Skin epidermis (tissue), 12 donors: ENCODE measurements around the gene ZSCAN32.

Source experiments
- H3K27ac ChIP-seq, 21 experiments: fragments of 200-600 bp; sonication (generic) in 11 of 21; one replicate each; pipeline ENCODE4 v1.5.0; 2020; ENCODE audit warnings: mild to moderate bottlenecking in 3 of 21, inconsistent platforms in 2 of 21, moderate library complexity in 2 of 21
- H3K4me3 ChIP-seq, 7 experiments: fragments of 200-600 bp; sonication (generic) in 2 of 7; one replicate each; pipeline ENCODE4 v1.5.0; 2020; ENCODE audit warnings: inconsistent platforms in 2 of 7, mild to moderate bottlenecking in 2 of 7, moderate library complexity in 1 of 7

Gene ZSCAN32

DNA sequence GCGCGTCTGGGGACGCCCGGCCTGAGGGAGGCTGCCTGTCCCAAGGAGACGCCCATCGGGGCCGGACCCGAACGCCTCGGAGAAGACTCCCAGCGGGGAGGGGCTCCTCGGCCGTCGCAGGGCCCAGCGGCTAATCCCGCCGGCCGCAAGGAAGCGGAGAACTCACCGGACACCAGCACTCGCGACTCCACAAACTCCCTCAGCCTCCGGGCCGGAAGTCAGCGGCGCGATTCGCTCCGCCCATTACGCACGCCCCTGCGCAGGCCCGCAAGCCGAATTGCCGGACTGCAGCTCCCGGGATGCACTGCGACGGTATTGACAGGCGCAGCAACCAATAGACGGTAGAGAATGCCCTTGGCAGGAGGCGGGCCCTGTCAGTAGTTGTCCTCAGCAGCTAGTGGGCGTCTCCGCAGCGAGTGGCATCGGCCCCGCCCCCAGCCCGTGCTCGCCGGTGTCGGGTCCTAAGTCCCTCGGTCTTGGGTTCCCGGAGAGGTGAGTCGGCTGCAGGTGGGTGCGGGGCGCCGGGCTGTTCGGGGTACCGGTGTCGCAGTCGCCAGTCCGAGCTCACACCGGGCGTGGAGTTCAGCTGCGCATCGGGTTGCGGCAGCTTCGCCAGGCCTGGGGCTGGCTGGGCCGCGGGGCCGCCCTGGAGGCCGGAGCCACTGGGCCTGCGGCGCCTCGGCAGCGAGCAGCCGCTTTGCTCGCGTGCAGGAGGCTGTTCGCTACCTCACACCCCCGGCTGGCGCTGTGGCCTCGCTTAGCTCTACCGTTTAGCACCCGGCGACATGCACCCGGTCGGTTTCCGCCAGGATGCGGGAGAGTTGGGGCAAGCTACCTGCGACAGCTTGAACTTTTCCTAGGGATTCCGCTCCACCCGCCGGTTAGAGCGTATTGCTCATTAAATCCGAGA is at the start of gene ZSCAN32, which contains the start of gene ZNF174:
Gene ZSCAN32, minus strand, starts transcription at position 226 of the 910 bp plus-strand sequence. CDS start 3,447 bp downstream, outside the sequence.
Gene ZNF174, plus strand, starts transcription at position 437 of the 910 bp plus-strand sequence. CDS start 790 bp downstream, outside the sequence.
- Histone ChIP-seq H3K4me3 (peak within 1 kb of the TSS; percentile 72 to 93 (median 87)), H3K27ac (peak within 1 kb of the TSS; percentile 16 to 96 (median 88))

GRCh38 chr16:3444032-3444388 is 43.2 kb upstream of the ZSCAN32 start:
- Histone ChIP-seq H3K27ac (peak overlapping the region in 19 of 21 experiments; percentile 36 to 86 (median 74)), H3K4me3 (peak overlapping the region; percentile 48 to 60 (median 56))

DNA sequence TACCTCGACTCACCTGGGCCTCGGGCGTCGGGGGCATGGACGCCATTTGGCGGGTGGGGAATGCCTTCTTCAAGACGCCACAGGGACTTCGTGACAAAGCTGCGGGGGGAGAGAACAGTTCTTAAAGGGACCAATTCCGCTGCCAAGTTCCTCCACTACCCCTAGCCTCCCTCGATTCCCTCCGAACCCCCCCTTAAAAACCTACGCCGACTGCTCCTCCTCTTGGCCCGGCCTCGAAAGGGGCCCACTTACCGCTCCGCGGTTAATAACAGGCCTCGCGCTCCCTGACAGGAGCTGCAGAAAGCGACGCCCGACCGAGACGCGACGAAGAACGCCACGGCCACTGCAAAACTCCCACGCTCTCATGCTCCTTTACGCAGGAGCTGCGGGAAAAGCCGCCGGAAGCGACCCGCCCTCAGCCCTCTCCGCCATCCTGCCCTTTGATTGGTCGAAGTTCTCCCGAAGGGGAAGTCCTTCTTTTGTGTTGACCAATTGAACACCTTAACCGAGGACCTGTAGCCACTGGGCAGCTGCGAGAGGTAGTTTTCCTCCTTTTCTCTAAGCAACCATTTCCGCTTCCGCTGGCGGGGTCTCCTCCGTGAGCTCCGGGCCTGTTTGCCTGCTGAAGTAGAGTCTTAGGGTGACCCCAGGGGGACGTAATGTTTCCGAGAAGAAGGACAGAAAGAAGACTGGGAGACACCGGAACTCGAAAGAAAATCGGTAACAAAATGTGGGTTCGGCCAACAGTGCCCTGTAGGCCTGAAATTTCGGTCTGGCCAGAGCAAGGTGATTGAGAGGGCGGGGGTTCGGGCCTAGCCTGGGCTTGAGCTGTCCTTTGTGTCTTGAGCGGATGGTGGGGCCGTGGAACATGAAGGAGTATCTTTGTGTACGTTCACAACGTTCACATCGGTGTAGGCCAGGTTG is 42.6 kb upstream of the ZSCAN32 start, which contains the start of the genes NAA60 and ZNF597:
Gene NAA60, plus strand, starts transcription at position 573 of the 924 bp plus-strand sequence. CDS start 32,548 bp downstream, outside the sequence.
Gene ZNF597, minus strand, starts transcription at position 397 of the 924 bp plus-strand sequence. Its CDS starts 351 bp downstream, at position 46.
- Histone ChIP-seq H3K27ac (peak within 1 kb of the TSS; percentile 19 to 86 (median 73)), H3K4me3 (peak within 1 kb of the TSS; percentile 48 to 60 (median 56))

GRCh38 chr16:3439637-3440036 is 38.8 kb upstream of the ZSCAN32 start:
- Histone ChIP-seq H3K4me3 (no peak overlapping the region), H3K27ac (no peak overlapping the region)

DNA sequence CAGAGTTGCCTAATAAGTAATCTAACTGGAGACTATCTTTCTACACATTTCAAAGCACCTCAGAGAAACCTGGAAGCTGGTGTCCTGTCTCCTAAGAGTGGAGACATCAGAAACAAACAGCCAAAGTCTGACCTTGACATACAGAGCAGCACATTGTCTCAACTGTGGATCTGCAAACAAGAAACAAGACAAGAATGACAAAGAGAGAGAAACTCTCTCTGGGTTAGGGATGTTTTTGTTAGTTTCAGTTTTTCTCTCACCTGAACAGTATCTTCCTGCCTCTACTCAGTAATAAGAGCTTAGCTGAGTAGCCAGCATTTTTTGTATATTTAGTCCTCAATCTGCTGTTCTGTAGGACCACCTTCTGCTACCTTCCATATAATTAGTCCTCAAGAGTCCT is 33.6 kb upstream of the ZSCAN32 start:
- Histone ChIP-seq H3K27ac (no peak overlapping the region), H3K4me3 (no peak overlapping the region)

GRCh38 chr16:3431779-3432219 is 31.0 kb upstream of the ZSCAN32 start:
- no peak overlapping the region for H3K27ac ChIP-seq
- no peak overlapping the region for H3K4me3 ChIP-seq

GRCh38 chr16:3413730-3414379 is 13.1 kb upstream of the ZSCAN32 start:
- H3K4me3 ChIP-seq, result no peak overlapping the region

DNA sequence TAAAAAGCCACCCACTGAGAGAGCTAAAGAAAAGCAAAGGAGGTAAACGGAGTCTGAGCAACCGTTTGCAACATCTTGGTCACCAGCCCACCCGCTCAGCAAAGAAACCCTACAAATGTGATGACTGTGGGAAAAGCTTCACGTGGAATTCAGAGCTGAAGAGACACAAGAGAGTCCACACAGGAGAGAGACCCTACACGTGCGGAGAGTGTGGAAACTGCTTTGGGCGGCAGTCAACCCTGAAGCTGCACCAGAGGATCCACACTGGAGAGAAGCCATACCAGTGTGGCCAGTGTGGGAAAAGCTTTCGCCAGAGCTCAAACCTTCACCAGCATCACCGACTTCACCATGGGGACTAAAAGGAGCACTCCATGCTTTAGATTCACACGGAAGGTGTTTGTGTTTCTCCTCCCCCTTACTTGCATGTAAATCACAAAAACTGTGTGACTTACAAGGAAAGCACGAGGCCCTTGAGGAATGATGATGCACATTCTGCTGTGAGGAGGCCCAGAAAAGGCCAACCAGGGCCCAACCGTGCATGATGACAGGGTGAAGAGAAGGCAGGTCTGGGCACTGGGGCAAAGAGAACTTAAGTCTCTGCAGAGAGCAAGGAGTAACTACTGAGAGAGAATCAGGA is 7.9 kb upstream of the ZSCAN32 start:
- H3K27ac ChIP-seq, result no peak overlapping the region
- H3K4me3 ChIP-seq, result no peak overlapping the region

More at GRCh38 chr16:3413730-3414379, 13.1 kb upstream of the ZSCAN32 start:
- H3K27ac ChIP-seq, result no peak overlapping the region

DNA sequence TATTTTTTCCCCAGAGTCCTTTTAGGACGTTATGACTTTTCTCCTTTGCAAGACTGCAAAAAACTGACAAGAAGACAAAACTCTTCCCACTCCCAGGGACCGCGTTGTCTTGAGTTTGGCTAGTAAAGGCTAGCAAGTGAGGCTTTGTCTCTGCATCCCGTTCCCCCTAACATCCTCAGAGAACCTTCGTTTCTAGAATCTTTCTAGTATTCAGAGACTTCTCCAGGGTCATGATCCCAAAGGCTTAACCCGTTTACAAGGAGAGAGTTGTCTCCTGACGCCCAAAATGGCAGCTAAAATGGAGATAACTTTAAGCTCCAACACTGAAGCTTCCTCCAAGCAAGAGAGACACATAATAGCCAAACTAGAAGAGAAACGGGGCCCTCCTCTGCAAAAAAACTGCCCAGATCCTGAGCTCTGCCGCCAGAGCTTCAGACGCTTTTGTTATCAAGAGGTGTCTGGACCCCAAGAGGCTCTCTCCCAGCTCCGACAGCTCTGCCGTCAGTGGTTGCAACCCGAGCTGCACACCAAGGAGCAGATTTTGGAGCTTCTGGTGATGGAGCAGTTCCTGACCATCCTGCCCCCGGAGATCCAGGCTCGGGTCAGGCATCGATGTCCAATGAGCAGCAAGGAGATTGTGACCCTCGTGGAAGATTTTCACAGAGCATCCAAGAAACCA is 1.1 kb upstream of the ZSCAN32 start:
- peak overlapping the region; percentile 16 to 93 (median 86) for H3K27ac ChIP-seq
- H3K4me3 ChIP-seq, result peak overlapping the region; percentile 72 to 93 (median 87)

DNA sequence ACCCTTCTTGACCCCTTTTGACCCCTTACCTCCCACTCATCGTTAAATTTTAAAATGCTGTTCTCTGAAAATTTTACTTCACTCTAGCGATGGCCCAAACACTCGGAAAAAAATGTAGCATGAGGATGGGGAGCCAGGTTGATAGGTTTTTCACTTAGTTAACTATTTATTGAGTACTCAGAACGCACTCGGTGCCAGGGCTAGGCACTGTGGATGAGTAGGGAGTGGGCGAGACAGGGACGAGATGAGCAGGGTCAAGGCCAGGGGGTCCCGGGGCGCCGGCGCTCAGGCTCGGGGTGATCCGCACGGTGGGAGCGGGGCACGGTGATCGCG is 392 bp downstream of the ZSCAN32 start:
- Histone ChIP-seq H3K27ac (peak overlapping the region; percentile 10 to 96 (median 88)), H3K4me3 (peak overlapping the region; percentile 72 to 93 (median 87))

GRCh38 chr16:3389663-3390338 is 11.0 kb downstream of the ZSCAN32 start:
- Histone ChIP-seq H3K4me3 (no peak overlapping the region), H3K27ac (no peak overlapping the region)

GRCh38 chr16:3388325-3388724 is 12.5 kb downstream of the ZSCAN32 start:
- no peak overlapping the region for H3K27ac ChIP-seq
- no peak overlapping the region for H3K4me3 ChIP-seq

- H3K27ac ChIP-seq, result no peak overlapping the region
- no peak overlapping the region for H3K4me3 ChIP-seq
Measured at GRCh38 chr16:3383045-3383448, 17.8 kb downstream of the ZSCAN32 start.

DNA sequence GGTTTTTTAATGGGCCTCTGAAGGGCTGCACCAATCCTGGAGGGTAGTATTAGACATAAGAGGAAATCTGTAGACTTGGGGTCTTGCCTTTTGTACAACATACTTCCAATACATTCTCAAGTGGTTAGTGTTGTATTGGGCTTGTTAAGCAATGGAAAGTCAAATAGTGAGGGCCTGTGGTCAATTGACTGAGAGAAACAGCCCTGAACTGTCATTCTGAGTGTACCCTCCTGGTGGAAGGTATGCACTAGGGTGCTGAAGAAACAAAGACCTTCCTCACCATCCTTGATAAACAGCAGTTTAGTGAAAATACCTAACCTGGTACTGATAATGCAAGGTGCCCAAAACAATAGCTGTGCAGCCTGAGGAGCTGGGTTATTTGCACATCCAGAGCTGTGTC is 22.9 kb downstream of the ZSCAN32 start:
- H3K4me3 ChIP-seq, result no peak overlapping the region
- no peak overlapping the region for H3K27ac ChIP-seq

DNA sequence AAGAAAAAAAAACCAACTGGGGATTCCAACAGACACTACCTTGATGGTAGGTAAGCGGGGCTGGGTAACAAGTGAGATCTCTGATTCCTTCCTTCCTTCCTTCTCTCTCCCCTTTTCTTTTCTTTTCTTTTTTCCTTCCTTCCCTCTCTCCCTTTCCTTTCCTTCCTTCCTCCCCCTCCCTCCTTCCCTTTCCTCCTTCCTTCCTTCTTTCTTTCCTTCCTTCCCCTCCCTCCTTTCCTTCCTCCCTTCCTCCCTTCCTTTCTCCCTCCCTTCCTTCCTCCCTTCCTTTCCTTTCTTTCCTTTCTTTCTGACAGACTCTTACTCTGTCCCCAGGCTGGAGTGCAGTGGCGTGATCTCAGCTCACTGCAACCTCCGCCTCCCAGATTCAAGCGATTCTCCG is 25.1 kb downstream of the ZSCAN32 start:
- no peak overlapping the region for H3K4me3 ChIP-seq
- no peak overlapping the region for H3K27ac ChIP-seq

DNA sequence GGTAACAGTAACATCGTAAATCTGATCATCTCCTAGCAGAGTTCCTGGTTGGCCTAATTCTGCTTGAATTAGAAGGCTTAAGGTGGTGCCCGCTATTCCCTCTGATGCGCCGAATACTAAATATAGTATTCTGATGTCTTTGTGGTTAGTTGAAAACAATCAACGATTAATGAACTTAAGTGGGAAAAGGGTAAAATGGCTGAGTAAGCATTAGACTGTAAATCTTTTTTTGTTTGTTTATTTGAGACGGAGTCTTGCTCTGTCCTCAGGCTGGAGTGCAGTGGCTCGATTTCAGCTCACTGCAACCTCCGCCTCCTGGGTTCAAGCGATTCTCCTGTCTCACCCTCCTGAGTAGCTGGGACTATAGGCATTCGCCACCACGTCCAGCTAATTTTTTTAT is 31.7 kb downstream of the ZSCAN32 start:
- no peak overlapping the region for H3K4me3 ChIP-seq
- H3K27ac ChIP-seq, result no peak overlapping the region

GRCh38 chr16:3364774-3365427 is 35.9 kb downstream of the ZSCAN32 start:
- peak overlapping the region in 10 of 21 experiments; percentile 9 to 71 (median 40) for H3K27ac ChIP-seq

More at GRCh38 chr16:3364774-3365427, 35.9 kb downstream of the ZSCAN32 start:
- H3K4me3 ChIP-seq, result peak overlapping the region in 6 of 7 experiments; percentile 13 to 37 (median 16)
